ENCODE data around the gene NRXN2.
"Not testable (repeated sequence)": the region's sequence is repeated elsewhere in the genome, so short reads cannot be mapped to it uniquely, and the experiment has no call there.

NRXN2 gene

DNA sequence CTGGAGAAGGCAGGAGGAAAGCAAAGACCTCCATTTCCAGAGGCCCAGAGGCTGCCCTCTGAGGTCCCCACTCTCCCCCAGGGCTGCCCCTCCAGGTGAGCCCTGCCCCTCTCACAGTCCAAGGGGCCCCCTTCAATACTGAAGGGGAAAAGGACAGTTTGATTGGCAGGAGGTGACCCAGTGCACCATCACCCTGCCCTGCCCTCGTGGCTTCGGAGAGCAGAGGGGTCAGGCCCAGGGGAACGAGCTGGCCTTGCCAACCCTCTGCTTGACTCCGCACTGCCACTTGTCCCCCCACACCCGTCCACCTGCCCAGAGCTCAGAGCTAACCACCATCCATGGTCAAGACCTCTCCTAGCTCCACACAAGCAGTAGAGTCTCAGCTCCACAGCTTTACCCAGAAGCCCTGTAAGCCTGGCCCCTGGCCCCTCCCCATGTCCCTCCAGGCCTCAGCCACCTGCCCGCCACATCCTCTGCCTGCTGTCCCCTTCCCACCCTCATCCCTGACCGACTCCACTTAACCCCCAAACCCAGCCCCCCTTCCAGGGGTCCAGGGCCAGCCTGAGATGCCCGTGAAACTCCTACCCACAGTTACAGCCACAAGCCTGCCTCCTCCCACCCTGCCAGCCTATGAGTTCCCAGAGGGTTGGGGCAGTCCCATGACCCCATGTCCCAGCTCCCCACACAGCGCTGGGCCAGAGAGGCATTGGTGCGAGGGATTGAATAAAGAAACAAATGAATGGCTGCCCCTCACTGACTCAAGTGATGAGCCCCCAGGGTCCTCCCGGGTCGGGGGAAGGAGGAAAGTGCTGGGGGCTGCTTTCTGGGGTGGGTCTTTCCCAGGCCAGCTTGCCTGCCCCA, 121.2 kb downstream of the NRXN2 start:
- Histone ChIP-seq H3K4me1 (peaks cover 32% of the 10 kb centered on the region), H4K20me1 (no peaks in the 10 kb centered on the region), H3K27ac (peak overlapping the region; percentile 31; the same call in 1 of the 2 replicates), H3K36me3 (no peaks in the 10 kb centered on the region), H3K9ac (no peak overlapping the region), H3K27me3 (no peaks in the 10 kb centered on the region), H3K4me2 (peak overlapping the region; percentile 27), H3K9me3 (0 out of 2 replicates have a peak, but pooled peaks cover 2% of the 10 kb centered on the region), H3K4me3 (no peak overlapping the region)
- TF ChIP-seq Cebpa-rat (IDR thresholded peaks at IDR 0.05): no peak

DNA sequence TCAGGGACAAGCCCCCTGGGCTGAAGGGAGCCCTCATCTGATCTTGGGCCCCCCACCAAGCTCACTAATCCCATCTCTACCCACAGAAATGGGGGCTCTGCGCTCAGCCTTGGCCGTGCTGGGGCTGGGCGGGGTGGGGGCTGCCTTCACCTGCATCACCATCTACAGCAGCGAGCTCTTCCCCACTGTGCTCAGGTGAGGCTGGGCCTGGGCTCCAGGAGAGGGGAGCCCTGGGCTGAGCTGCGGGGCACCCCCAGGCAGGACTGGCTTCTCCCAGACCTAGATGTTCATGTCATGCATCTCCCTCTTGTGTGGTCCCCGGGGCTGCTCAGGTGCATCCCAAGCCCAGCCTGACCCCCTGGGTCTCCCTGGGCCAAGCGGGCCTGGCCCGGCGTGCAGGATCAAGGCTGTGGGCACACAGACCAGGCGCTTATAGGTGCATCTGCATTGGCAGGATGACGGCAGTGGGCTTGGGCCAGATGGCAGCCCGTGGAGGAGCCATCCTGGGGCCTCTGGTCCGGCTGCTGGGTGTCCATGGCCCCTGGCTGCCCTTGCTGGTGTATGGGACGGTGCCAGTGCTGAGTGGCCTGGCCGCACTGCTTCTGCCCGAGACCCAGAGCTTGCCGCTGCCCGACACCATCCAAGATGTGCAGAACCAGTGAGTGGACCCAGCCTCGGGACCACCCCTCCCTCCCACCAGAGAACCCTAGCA, 122.6 kb downstream of the NRXN2 start:
- H3K27me3 ChIP-seq: no peaks in the 10 kb centered on the region
- H4K20me1 ChIP-seq: no peaks in the 10 kb centered on the region
- peaks cover 16% of the 10 kb centered on the region for H3K9me3 ChIP-seq
- no peak for TF ChIP-seq Cebpa-rat (IDR thresholded peaks at IDR 0.05)
- no peak overlapping the region for H3K9ac ChIP-seq
- no peak overlapping the region for H3K4me3 ChIP-seq
- peaks cover 20% of the 10 kb centered on the region for H3K4me1 ChIP-seq
- no peak overlapping the region for H3K27ac ChIP-seq
- no peaks in the 10 kb centered on the region for H3K36me3 ChIP-seq
- no peak overlapping the region for H3K4me2 ChIP-seq

DNA sequence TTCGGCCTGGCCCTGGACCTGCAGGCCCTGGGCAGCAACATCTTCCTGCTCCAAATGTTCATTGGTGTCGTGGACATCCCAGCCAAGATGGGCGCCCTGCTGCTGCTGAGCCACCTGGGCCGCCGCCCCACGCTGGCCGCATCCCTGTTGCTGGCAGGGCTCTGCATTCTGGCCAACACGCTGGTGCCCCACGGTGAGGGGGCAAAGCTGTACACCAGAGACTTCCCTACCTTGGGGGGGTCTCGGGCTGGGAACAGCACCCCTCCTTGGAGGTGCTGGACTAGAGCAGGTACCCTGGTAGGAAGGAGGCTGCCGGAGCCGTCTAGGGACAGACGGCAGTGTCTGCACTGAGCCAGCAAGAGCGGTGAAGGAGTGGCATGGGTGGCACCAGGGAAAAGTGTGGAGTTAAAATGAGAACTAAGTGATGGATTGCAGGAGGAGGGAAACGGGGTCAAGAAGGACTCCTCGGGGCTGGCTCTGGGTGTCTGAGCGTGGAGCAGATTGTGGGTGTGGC, 123.2 kb downstream of the NRXN2 start:
- Histone ChIP-seq H3K27ac (peak overlapping the region; percentile 13; the same call in 1 of the 2 replicates), H3K4me2 (no peak overlapping the region), H3K4me3 (no peak overlapping the region), H3K4me1 (peaks cover 13% of the 10 kb centered on the region), H3K9ac (no peak overlapping the region), H3K9me3 (peaks cover 23% of the 10 kb centered on the region), H3K36me3 (no peaks in the 10 kb centered on the region), H4K20me1 (no peaks in the 10 kb centered on the region), H3K27me3 (no peaks in the 10 kb centered on the region)
- no peak for TF ChIP-seq Cebpa-rat (IDR thresholded peaks at IDR 0.05)

DNA sequence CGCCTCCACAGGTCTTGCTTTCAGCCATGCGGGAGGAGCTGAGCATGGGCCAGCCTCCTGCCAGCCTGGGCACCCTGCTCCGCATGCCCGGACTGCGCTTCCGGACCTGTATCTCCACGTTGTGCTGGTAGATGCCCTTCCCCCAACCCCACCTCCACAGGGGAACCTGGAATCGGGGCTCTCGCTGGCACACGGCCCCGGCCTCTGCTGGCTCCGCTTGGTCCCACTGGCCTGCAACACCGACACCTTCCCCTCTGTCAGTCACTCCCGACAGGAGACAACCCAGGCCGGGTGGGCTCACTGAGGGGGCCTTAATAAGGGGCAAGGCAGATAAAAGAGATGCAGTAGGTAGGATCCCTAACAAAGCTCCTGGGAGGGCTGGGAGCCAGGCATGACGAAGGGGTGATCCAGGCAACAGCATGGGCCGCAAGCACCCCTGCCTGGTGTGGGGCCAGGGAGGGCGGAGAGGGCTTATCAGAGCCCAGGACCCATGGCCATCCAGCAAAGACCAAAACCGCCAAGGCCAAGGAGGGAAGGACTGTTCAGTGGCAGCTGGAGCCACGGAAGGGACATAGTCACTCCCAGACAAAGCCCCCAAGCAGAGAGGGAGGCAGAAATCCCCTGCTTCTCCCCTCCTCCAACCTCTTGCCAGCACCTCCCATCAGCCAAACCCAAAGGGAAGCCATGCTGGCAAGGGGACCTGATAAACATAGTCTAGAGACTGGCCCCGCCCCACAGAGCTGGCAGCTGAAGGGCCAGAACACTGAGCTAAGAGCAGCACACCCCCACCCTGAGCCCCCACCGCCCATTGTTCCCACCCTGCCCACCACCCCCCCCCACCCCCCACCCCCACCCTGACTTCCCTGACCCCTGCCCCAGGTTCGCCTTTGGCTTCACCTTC, 124.0 kb downstream of the NRXN2 start:
- Histone ChIP-seq H3K36me3 (no peaks in the 10 kb centered on the region), H3K27me3 (no peaks in the 10 kb centered on the region)

DNA sequence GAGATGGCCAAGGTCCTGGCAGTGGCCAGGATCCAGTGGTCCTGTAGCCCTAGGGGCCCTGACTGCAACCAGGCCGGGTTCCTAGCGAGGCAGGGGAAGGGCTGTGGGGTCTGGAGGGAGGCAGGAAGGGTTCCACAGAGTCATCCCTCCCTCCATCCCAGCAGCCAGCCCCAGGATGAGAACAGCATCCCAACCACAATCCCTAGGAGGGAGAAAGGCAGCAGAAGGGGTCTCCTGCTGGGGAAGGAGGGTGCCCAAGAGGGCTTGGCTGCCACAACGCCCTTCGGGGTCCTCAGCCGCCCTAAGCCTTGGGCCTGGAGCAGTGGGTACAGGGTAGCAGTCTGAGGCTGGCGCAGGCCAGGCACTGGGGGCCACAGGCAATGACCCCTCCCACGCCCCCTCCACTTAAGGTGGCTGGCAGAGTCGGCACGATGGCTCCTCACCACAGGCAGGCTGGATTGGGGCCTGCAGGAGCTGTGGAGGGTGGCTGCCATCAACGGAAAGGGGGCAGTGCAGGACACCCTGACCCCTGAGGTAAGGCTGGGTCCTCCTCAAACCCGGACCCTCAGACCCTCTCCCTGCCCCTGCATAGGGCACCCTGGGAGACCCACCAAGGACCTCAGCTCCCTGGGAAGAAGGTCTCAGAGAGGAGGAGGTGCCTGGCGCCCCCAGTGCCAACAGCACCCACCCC, 124.7 kb downstream of the NRXN2 start:
- H3K27ac ChIP-seq: no peak overlapping the region
- peaks cover 10% of the 10 kb centered on the region; the same call in 1 of the 2 replicates for H3K4me1 ChIP-seq
- H3K9me3 ChIP-seq: peaks cover 26% of the 10 kb centered on the region
- H3K4me3 ChIP-seq: no peak overlapping the region
- H4K20me1 ChIP-seq: no peaks in the 10 kb centered on the region
- TF ChIP-seq Cebpa-rat (IDR thresholded peaks at IDR 0.05): no peak
- H3K27me3 ChIP-seq: no peaks in the 10 kb centered on the region
- H3K36me3 ChIP-seq: no peaks in the 10 kb centered on the region
- no peak overlapping the region for H3K9ac ChIP-seq
- no peak overlapping the region for H3K4me2 ChIP-seq

More for the DNA sequence above, 124.0 kb downstream of the NRXN2 start:
- Histone ChIP-seq H3K9me3 (peaks cover 26% of the 10 kb centered on the region), H3K4me1 (peaks cover 10% of the 10 kb centered on the region; the same call in 1 of the 2 replicates), H3K4me3 (no peak overlapping the region), H3K4me2 (no peak overlapping the region), H3K9ac (no peak overlapping the region), H3K27ac (no peak overlapping the region), H4K20me1 (no peaks in the 10 kb centered on the region)
- no peak for TF ChIP-seq Cebpa-rat (IDR thresholded peaks at IDR 0.05)

DNA sequence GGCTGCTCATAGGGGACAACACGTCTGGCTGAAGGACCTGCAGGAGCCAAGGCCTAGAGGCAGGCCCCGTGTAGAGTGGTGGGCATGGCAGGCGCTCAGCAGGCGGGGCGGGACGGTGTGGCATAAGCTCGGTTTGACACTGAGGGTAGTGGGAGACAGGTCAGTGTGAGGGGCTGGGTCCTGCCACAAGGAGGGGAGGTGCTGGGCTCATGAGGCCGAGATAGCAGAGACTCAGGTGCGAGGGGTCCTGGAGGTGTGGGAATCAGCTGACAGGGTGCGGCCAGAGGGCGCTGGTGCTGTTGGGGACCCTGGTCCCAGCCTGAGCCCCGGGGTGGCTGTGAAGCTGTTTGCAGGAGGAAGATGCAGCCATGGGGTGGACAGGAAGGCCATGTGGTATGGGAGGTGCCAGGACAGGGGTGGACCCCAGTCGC, 125.3 kb downstream of the NRXN2 start:
- H3K27me3 ChIP-seq: no peaks in the 10 kb centered on the region
- H4K20me1 ChIP-seq: no peaks in the 10 kb centered on the region
- no peak overlapping the region for H3K4me2 ChIP-seq
- no peak overlapping the region for H3K9ac ChIP-seq
- peaks cover 26% of the 10 kb centered on the region for H3K9me3 ChIP-seq
- H3K36me3 ChIP-seq: no peaks in the 10 kb centered on the region
- no peak for TF ChIP-seq Cebpa-rat (IDR thresholded peaks at IDR 0.05)
- no peak overlapping the region for H3K27ac ChIP-seq
- H3K4me3 ChIP-seq: no peak overlapping the region
- H3K4me1 ChIP-seq: peaks cover 12% of the 10 kb centered on the region

DNA sequence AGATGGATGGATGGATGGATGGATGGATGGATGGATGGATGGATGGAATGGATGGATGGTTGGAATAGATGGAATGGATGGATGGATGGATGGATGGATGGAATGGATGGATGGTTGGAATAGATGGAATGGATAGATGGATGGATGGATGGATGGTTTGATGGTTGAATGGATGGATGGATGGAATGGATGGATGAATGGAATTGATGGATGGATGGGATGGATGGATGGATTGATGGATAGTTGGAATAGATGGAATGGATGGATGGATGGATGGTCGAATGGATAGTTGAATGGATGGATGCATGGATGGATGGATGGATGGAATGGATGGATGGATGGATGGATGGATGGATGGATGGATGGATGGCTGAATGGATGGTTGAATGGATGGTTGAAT, 127.1 kb downstream of the NRXN2 start:
- not testable (repeated sequence) for H3K9ac ChIP-seq, H3K27me3 ChIP-seq, H3K4me3 ChIP-seq, H3K4me2 ChIP-seq, H3K27ac ChIP-seq, H4K20me1 ChIP-seq, H3K36me3 ChIP-seq, H3K4me1 ChIP-seq
- H3K9me3 ChIP-seq: peaks cover 26% of the 10 kb centered on the region

DNA sequence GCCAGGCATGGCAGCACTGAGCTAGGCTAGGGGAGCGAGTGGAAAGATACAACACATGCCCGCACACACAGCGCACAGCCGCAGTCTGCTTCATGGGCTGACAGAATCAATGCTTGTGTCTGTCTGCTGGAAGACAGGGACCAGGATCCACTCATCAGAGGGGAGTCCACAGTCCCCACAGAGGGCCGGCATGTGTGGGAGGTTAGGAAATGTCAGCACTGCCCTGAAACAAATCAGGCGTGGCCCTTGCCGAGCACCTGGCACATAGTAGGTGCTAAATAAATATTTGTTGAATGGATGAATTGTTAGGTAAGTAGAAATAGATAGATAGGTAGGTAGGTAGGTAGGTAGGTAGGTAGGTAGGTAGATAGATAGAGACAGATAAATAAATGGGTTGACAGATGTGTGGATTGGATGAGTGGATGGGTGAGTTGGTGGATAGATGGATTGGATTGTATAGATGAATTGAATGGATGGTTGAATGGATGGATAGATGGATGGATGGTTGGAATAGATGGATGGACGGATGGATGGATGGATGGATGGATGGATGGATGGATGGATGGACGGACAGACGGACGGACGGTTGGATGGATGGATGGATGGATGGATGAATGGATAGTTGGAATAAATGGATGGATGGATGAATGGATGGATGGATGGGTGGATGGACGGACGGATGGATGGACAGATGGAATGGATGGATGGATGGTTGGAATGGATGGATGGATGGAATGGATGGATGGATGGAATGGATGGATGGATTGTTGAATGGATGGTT, 128.6 kb downstream of the NRXN2 start:
- H4K20me1 ChIP-seq: no peaks in the 10 kb centered on the region
- H3K4me3 ChIP-seq: no peak overlapping the region
- no peak for TF ChIP-seq Cebpa-rat (IDR thresholded peaks at IDR 0.05)
- H3K9me3 ChIP-seq: peaks cover 30% of the 10 kb centered on the region
- no peaks in the 10 kb centered on the region for H3K36me3 ChIP-seq
- H3K27me3 ChIP-seq: no peaks in the 10 kb centered on the region
- no peak overlapping the region for H3K4me2 ChIP-seq
- no peak overlapping the region for H3K9ac ChIP-seq
- no peak overlapping the region for H3K27ac ChIP-seq
- peaks cover 5% of the 10 kb centered on the region; the same call in 1 of the 2 replicates for H3K4me1 ChIP-seq
